Measurements from ENCODE around the gene CCDC136.

Gene CCDC136

DNA sequence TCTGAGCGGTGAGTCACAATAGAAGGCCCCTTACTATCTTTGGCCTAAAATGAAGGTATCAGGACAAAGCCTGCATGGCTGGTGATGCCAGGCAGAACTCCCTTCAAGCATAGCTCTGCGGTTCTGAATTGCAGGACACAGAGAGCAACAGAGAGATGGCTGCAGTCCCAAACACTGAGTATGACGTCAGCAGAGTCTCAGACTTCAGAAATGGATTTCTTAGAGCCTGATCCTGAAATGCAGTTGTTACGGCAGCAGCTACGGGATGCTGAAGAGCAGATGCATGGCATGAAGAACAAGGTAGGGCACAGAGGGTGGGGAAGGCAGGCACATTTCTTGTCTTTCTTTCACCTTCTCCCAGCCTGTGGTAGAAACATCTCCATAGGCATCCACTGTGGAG, 13.5 kb downstream of the CCDC136 start:
- no peak overlapping the region for H3K4me2 ChIP-seq (ENCODE audit: low read length)
- no peak overlapping the region for H3K4me3 ChIP-seq (ENCODE audit: low read depth, low read length, poor library complexity, severe bottlenecking)
- H3K9me2 ChIP-seq (ENCODE audit: low read depth, low read length): no peaks in the 10 kb centered on the region
- no peaks in the 10 kb centered on the region; the same call in 1 of the 2 replicates for H3K27me3 ChIP-seq (ENCODE audit: insufficient read depth, low read length)
- H3K27ac ChIP-seq (ENCODE audit: low read depth, low read length, poor library complexity, severe bottlenecking): no peak overlapping the region
- TF ChIP-seq, protein P1, sequence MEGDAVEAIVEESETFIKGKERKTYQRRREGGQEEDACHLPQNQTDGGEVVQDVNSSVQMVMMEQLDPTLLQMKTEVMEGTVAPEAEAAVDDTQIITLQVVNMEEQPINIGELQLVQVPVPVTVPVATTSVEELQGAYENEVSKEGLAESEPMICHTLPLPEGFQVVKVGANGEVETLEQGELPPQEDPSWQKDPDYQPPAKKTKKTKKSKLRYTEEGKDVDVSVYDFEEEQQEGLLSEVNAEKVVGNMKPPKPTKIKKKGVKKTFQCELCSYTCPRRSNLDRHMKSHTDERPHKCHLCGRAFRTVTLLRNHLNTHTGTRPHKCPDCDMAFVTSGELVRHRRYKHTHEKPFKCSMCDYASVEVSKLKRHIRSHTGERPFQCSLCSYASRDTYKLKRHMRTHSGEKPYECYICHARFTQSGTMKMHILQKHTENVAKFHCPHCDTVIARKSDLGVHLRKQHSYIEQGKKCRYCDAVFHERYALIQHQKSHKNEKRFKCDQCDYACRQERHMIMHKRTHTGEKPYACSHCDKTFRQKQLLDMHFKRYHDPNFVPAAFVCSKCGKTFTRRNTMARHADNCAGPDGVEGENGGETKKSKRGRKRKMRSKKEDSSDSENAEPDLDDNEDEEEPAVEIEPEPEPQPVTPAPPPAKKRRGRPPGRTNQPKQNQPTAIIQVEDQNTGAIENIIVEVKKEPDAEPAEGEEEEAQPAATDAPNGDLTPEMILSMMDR (IDR thresholded peaks at IDR 0.05; ENCODE audit: low read length): no peak
- no peak for TF ChIP-seq EZH2 (IDR thresholded peaks at IDR 0.05; ENCODE audit: borderline replicate concordance, low read length)
- no peaks in the 10 kb centered on the region for H3K9me3 ChIP-seq (ENCODE audit: low read length)
- peaks cover 10% of the 10 kb centered on the region; the same call in 1 of the 2 replicates for H3K36me3 ChIP-seq (ENCODE audit: insufficient read depth, low read length)
- no peaks in the 10 kb centered on the region for H3K79me2 ChIP-seq (ENCODE audit: insufficient read depth, low read length)
- no peaks in the 10 kb centered on the region for H4K20me1 ChIP-seq (ENCODE audit: insufficient read depth, low read length)
- no peaks in the 10 kb centered on the region for H3K4me1 ChIP-seq (ENCODE audit: insufficient read depth, low read length, severe bottlenecking)
- no peaks in the 10 kb centered on the region for H3F3A ChIP-seq (ENCODE audit: insufficient read depth, low read length)
- H3K9ac ChIP-seq (ENCODE audit: low read length): no peak overlapping the region
- no peak overlapping the region for H2AFZ ChIP-seq (ENCODE audit: low read length)

DNA sequence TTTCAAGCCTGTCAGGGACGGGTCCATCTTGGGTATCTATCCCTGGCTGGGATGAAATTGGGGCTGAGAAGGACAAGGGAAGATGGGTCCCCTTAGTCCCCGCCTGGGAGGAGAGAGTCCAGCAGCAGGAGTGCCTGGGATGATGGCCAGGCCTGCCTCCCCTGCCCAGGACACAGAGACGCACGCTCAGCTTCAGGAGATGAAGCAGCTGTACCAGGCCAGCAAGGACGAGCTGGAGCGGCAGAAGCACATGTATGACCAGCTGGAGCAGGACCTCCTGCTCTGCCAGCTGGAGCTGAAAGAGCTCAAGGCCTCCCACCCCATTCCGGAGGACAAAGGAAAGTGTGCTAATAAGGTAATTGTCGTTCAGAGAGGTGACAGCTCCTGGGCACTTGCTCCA, 15.4 kb downstream of the CCDC136 start:
- no peak overlapping the region for H3K4me2 ChIP-seq (ENCODE audit: low read length)
- H3F3A ChIP-seq (ENCODE audit: insufficient read depth, low read length): no peaks in the 10 kb centered on the region
- no peaks in the 10 kb centered on the region for H4K20me1 ChIP-seq (ENCODE audit: insufficient read depth, low read length)
- H3K27ac ChIP-seq (ENCODE audit: low read depth, low read length, poor library complexity, severe bottlenecking): no peak overlapping the region
- H3K9ac ChIP-seq (ENCODE audit: low read length): no peak overlapping the region
- no peaks in the 10 kb centered on the region for H3K9me3 ChIP-seq (ENCODE audit: low read length)
- H3K36me3 ChIP-seq (ENCODE audit: insufficient read depth, low read length): peaks cover 10% of the 10 kb centered on the region; the same call in 1 of the 2 replicates
- TF ChIP-seq, protein P1 (IDR thresholded peaks at IDR 0.05; ENCODE audit: low read length): no peak
- TF ChIP-seq EZH2 (IDR thresholded peaks at IDR 0.05; ENCODE audit: borderline replicate concordance, low read length): no peak
- H3K9me2 ChIP-seq (ENCODE audit: low read depth, low read length): no peaks in the 10 kb centered on the region
- no peaks in the 10 kb centered on the region for H3K79me2 ChIP-seq (ENCODE audit: insufficient read depth, low read length)
- no peak overlapping the region for H3K4me3 ChIP-seq (ENCODE audit: low read depth, low read length, poor library complexity, severe bottlenecking)
- H3K27me3 ChIP-seq (ENCODE audit: insufficient read depth, low read length): no peaks in the 10 kb centered on the region; the same call in 1 of the 2 replicates
- no peak overlapping the region for H2AFZ ChIP-seq (ENCODE audit: low read length)
- H3K4me1 ChIP-seq (ENCODE audit: insufficient read depth, low read length, severe bottlenecking): no peaks in the 10 kb centered on the region

DNA sequence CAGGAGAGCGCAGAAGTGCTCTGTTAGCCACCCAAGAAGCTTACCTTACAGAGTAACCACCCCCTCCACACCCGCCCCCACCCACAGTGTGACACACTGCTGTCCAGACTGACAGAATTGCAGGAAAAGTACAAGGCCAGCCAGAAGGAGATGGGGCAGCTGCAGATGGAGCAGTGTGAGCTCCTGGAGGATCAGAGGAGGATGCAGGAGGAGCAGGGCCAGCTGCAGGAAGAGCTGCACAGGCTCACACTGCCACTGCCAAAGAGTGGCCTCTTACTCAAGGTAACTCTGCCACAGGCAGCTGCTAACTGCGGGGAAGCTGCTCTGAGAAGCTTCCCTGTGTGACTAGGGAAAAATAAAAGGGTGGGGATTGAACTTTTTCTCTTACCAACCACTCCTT, 17.6 kb downstream of the CCDC136 start:
- Histone ChIP-seq H2AFZ (ENCODE audit: low read length) (no peak overlapping the region), H3K79me2 (ENCODE audit: insufficient read depth, low read length) (no peaks in the 10 kb centered on the region), H3K9me2 (ENCODE audit: low read depth, low read length) (no peaks in the 10 kb centered on the region), H4K20me1 (ENCODE audit: insufficient read depth, low read length) (no peaks in the 10 kb centered on the region), H3K4me2 (ENCODE audit: low read length) (no peak overlapping the region), H3K27ac (ENCODE audit: low read depth, low read length, poor library complexity, severe bottlenecking) (no peak overlapping the region), H3K4me1 (ENCODE audit: insufficient read depth, low read length, severe bottlenecking) (no peaks in the 10 kb centered on the region), H3K4me3 (ENCODE audit: low read depth, low read length, poor library complexity, severe bottlenecking) (no peak overlapping the region), H3K36me3 (ENCODE audit: insufficient read depth, low read length) (peaks cover 10% of the 10 kb centered on the region; the same call in 1 of the 2 replicates), H3F3A (ENCODE audit: insufficient read depth, low read length) (no peaks in the 10 kb centered on the region), H3K9me3 (ENCODE audit: low read length) (no peaks in the 10 kb centered on the region), H3K9ac (ENCODE audit: low read length) (no peak overlapping the region), H3K27me3 (ENCODE audit: insufficient read depth, low read length) (no peaks in the 10 kb centered on the region; the same call in 1 of the 2 replicates)
- no peak for TF ChIP-seq EZH2 (IDR thresholded peaks at IDR 0.05; ENCODE audit: borderline replicate concordance, low read length)
- TF ChIP-seq, protein P1 (IDR thresholded peaks at IDR 0.05; ENCODE audit: low read length): no peak

Data from OCI-LY1 (cell line).